ENCODE data around the gene MRC2. TPM values are rescaled to one million over a fixed set of nuclear protein-coding genes. Genes with fewer than 3 reads are reported as not detected.

MRC2 gene
- total and polyA plus RNA-seq, 3 donors from 2014 or later: 32.9 to 60.9 (median 40.3) TPM

GRCh38 chr17:62705778-62706597, 78.5 kb downstream of the MRC2 start:
- no peaks in the 10 kb centered on the region for H3K27me3 ChIP-seq
- peak; percentile 84 for DNase-seq
- peak overlapping the region; percentile 7 to 76 for H3K27ac ChIP-seq
- intact Hi-C loops (cut with DNase I; ENCODE audit: low total_unique reads): loop anchor here (10.0 kb wide), 1 partner anchor 699 kb away; no protein-coding TSS in a partner anchor
- TF ChIP-seq POLR2A (IDR thresholded peaks at IDR 0.05): no peak
- 50 to 57% methylated on average over 13 to 14 of the region's 14 CpGs for WGBS, 2 donors
- no peak overlapping the region for H3K4me3 ChIP-seq
- no peaks in the 10 kb centered on the region for H3K36me3 ChIP-seq (ENCODE audit: low read depth, missing control alignments)
- H3K4me1 ChIP-seq: peaks cover 23% of the 10 kb centered on the region
- no peaks in the 10 kb centered on the region for H3K9me3 ChIP-seq

- intact Hi-C loops (cut with DNase I; ENCODE audit: low total_unique reads): loop anchor here (10.0 kb wide), 1 partner anchor 698 kb away; no protein-coding TSS in a partner anchor
- WGBS, 2 donors: 83 to 86% methylated on average over 19 to 20 of the region's 20 CpGs
- no peak overlapping the region for H3K4me3 ChIP-seq
Measured at GRCh38 chr17:62706598-62707424, 79.3 kb downstream of the MRC2 start.

GRCh38 chr17:62707425-62707739, 79.9 kb downstream of the MRC2 start:
- Histone ChIP-seq H3K27me3 (no peaks in the 10 kb centered on the region), H3K4me3 (no peak overlapping the region), H3K27ac (no peak overlapping the region), H3K9me3 (no peaks in the 10 kb centered on the region), H3K4me1 (peaks cover 28% of the 10 kb centered on the region), H3K36me3 (ENCODE audit: low read depth, missing control alignments) (no peaks in the 10 kb centered on the region)
- WGBS, 2 donors: 89 to 92% methylated on average over 9 of the region's 9 CpGs
- TF ChIP-seq CTCF (IDR thresholded peaks at IDR 0.05): no peak
- no peak for TF ChIP-seq POLR2A (IDR thresholded peaks at IDR 0.05)
- intact Hi-C loops (cut with DNase I; ENCODE audit: low total_unique reads): loop anchor here (10.0 kb wide), 1 partner anchor 697 kb away; no protein-coding TSS in a partner anchor
- DNase-seq: no peak

More at GRCh38 chr17:62706598-62707424, 79.3 kb downstream of the MRC2 start:
- Histone ChIP-seq H3K27ac (peak overlapping the region in 1 of 2 donors; percentile 7), H3K9me3 (no peaks in the 10 kb centered on the region), H3K27me3 (no peaks in the 10 kb centered on the region), H3K36me3 (ENCODE audit: low read depth, missing control alignments) (no peaks in the 10 kb centered on the region), H3K4me1 (peaks cover 24% of the 10 kb centered on the region)
- DNase-seq: no peak
- TF ChIP-seq CTCF (IDR thresholded peaks at IDR 0.05): no peak

- Histone ChIP-seq H3K27me3 (no peaks in the 10 kb centered on the region), H3K27ac (no peak overlapping the region), H3K4me3 (no peak overlapping the region), H3K9me3 (no peaks in the 10 kb centered on the region), H3K4me1 (peaks cover 25% of the 10 kb centered on the region), H3K36me3 (ENCODE audit: low read depth, missing control alignments) (no peaks in the 10 kb centered on the region)
- DNase-seq: no peak
- 73 to 86% methylated on average over 2 of the region's 2 CpGs for WGBS, 2 donors
- intact Hi-C loops (cut with DNase I; ENCODE audit: low total_unique reads): loop anchor here (10.0 kb wide), 1 partner anchor 696 kb away; no protein-coding TSS in a partner anchor
- no peak for TF ChIP-seq POLR2A (IDR thresholded peaks at IDR 0.05)
- no peak for TF ChIP-seq CTCF (IDR thresholded peaks at IDR 0.05)
Measured at GRCh38 chr17:62708587-62708986, 81.1 kb downstream of the MRC2 start.

- TF ChIP-seq POLR2A (IDR thresholded peaks at IDR 0.05): no peak
- no peak for TF ChIP-seq CTCF (IDR thresholded peaks at IDR 0.05)
- intact Hi-C loops (cut with DNase I; ENCODE audit: low total_unique reads): no loop called here
- H3K36me3 ChIP-seq (ENCODE audit: low read depth, missing control alignments): no peaks in the 10 kb centered on the region
- H3K4me1 ChIP-seq: peaks cover 5% of the 10 kb centered on the region
- no peaks in the 10 kb centered on the region for H3K27me3 ChIP-seq
- H3K4me3 ChIP-seq: no peak overlapping the region
- H3K9me3 ChIP-seq: no peaks in the 10 kb centered on the region
- 69% methylated on average over 7 to 8 of the region's 8 CpGs for WGBS, 2 donors
- peak; percentile 77 for DNase-seq
- H3K27ac ChIP-seq: no peak overlapping the region
Measured at GRCh38 chr17:62712171-62712581, 84.7 kb downstream of the MRC2 start.
